Central memory CD8-positive, alpha-beta T cell (primary cell): Measurements from ENCODE around the gene SERF1A.
"Not testable (repeated sequence)": the region's sequence is repeated elsewhere in the genome, so short reads cannot be mapped to it uniquely, and the experiment has no call there.

Experiments used
- ATAC-seq: fragments of 150-1000 bp; cut with Tn5 transposase; replicated peaks from 2 replicates; pipeline ENCODE4 v1.10.0; 2022; ENCODE audit warnings: mild to moderate bottlenecking, moderate FRiP score, moderate number of reproducible peaks; ENCODE audit not compliant: poor library complexity, severe bottlenecking; ENCODE audit errors: extremely low read depth
- DNase-seq, 2 donors: peaks; one replicate each; pipeline ENCODE4 v3.0.0; 2021; ENCODE audit warnings: low spot score in 2 of 2
- H3K27ac Mint-ChIP-seq: one replicate; pipeline ENCODE4 v1.8.0; 2022; ENCODE audit warnings: low read depth, mild to moderate bottlenecking, moderate library complexity, mixed read lengths
- H3K27me3 Mint-ChIP-seq: one replicate; pipeline ENCODE4 v1.8.0; 2022; ENCODE audit warnings: mixed read lengths
- H3K36me3 Mint-ChIP-seq: one replicate; pipeline ENCODE4 v1.8.0; 2022; ENCODE audit warnings: mild to moderate bottlenecking, moderate library complexity, mixed read lengths; ENCODE audit not compliant: insufficient read depth
- H3K4me1 Mint-ChIP-seq: one replicate; pipeline ENCODE4 v1.8.0; 2022; ENCODE audit warnings: mixed read lengths
- H3K4me3 Mint-ChIP-seq: one replicate; pipeline ENCODE4 v1.8.0; 2022; ENCODE audit warnings: mild to moderate bottlenecking, moderate library complexity, mixed read lengths
- H3K9me3 Mint-ChIP-seq: one replicate; pipeline ENCODE4 v1.8.0; 2022; ENCODE audit warnings: mixed read lengths

Gene SERF1A

DNA sequence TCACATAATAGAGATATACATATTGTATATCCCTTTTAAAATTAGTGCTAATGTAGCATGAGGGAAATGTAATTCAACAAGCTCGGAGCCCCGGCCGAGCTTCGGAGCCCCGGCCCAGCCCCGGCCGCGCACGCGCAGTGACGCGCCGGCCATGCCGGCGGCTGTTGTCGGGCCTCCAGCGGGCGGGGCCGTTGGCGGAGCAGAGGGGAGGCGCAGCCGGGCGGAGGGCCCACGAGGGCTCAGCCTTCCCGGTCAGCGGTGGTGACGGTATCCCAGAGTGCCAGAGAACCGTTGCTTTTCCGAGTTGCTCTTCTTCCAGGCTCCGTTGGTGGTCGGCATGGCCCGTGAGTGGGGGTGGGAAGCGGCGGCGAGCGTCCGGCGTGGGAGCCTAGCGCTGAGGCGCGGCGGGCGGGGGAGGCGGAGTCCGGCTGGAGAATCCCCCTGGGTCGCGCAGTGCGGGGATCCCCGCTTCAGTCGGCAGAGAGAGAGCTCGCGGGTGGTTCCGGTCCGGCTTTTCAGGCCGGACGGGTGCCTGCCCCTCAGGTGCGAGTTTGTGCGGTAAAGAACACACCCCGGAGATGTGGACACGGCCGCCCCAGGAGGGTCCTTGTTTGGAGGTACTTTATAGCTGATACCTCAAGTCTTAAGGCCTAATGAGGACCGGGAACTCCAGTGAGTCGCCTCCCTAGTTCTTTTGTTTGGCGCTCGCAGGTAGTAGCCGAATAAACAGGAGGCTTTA is at the start of gene SERF1A:
Gene SERF1A (plus strand): TSS at position 137 of the 739 bp plus-strand sequence. CDS start 201 bp downstream, at position 338.
- not testable (repeated sequence) for H3K27ac Mint-ChIP-seq, H3K4me3 Mint-ChIP-seq, H3K4me1 Mint-ChIP-seq, H3K9me3 Mint-ChIP-seq, H3K36me3 Mint-ChIP-seq, DNase-seq, H3K27me3 Mint-ChIP-seq
- ATAC-seq, result peak; percentile 83

DNA sequence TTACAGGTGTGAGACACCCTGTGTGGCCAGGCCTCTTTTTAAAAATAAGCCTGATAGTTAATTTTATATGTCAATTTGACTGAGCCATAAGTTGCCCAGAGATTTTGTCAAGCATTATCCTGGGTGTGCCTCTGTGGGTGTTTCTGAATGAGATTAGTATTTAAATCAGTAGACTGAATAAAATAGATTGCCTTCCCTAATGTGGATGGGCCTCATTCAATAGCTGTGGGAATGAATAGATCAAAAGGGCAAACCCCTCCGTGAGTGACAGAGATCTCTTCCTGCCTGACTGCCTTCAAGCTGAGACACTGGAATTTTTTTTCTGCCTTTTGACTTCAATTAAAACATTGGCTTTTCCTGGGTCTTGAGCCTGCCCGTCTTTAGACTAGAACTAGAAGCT is 33.7 kb upstream of the SERF1A start:
- not testable (repeated sequence) for DNase-seq, H3K9me3 Mint-ChIP-seq, H3K4me3 Mint-ChIP-seq, H3K36me3 Mint-ChIP-seq, ATAC-seq, H3K27ac Mint-ChIP-seq, H3K4me1 Mint-ChIP-seq, H3K27me3 Mint-ChIP-seq

- not testable (repeated sequence) for H3K27me3 Mint-ChIP-seq, H3K27ac Mint-ChIP-seq, H3K4me3 Mint-ChIP-seq, H3K9me3 Mint-ChIP-seq, H3K4me1 Mint-ChIP-seq, ATAC-seq, H3K36me3 Mint-ChIP-seq, DNase-seq
Measured at GRCh38 chr5:70870626-70871025, 29.8 kb upstream of the SERF1A start.

GRCh38 chr5:70896076-70896475 is 4.4 kb upstream of the SERF1A start:
- not testable (repeated sequence) for H3K27ac Mint-ChIP-seq, H3K36me3 Mint-ChIP-seq

GRCh38 chr5:70901272-70901571 is 753 bp downstream of the SERF1A start:
- H3K9me3 Mint-ChIP-seq, DNase-seq, H3K27ac Mint-ChIP-seq, H3K27me3 Mint-ChIP-seq, H3K4me1 Mint-ChIP-seq, H3K4me3 Mint-ChIP-seq, H3K36me3 Mint-ChIP-seq: not testable (repeated sequence)
- ATAC-seq, result peak; percentile 54

More at GRCh38 chr5:70896076-70896475, 4.4 kb upstream of the SERF1A start:
- H3K4me3 Mint-ChIP-seq, ATAC-seq, H3K9me3 Mint-ChIP-seq, H3K4me1 Mint-ChIP-seq, H3K27me3 Mint-ChIP-seq, DNase-seq: not testable (repeated sequence)

DNA sequence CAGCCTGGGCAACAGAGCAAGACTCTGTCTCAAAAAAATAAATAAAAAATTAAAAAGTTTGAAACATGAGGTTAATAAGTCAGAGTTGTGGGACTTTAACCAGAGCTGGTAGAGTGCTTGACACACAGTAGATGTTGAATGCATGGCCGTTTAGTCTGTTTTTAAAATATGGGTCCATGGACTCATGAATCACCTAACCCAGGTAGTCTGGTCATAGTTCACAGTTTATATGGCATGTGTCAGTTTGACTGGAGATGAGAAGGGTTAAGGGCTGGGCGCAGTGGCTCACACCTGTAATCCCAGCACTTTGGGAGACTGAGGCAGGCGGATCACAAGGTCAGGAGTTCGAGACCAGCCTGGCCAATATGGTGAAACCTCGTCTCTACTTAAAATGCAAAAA is 6.2 kb downstream of the SERF1A start:
- not testable (repeated sequence) for H3K4me3 Mint-ChIP-seq, ATAC-seq, H3K27ac Mint-ChIP-seq, DNase-seq, H3K36me3 Mint-ChIP-seq, H3K9me3 Mint-ChIP-seq, H3K4me1 Mint-ChIP-seq, H3K27me3 Mint-ChIP-seq

GRCh38 chr5:70916829-70917228 is 16.4 kb downstream of the SERF1A start:
- H3K36me3 Mint-ChIP-seq, H3K4me3 Mint-ChIP-seq, H3K27ac Mint-ChIP-seq: not testable (repeated sequence)

GRCh38 chr5:70925211-70925562 is 24.7 kb downstream of the SERF1A start:
- not testable (repeated sequence) for H3K27ac Mint-ChIP-seq

More at GRCh38 chr5:70916829-70917228, 16.4 kb downstream of the SERF1A start:
- not testable (repeated sequence) for H3K4me1 Mint-ChIP-seq, H3K27me3 Mint-ChIP-seq, DNase-seq, ATAC-seq, H3K9me3 Mint-ChIP-seq

GRCh38 chr5:70931709-70932368 is 31.4 kb downstream of the SERF1A start:
- not testable (repeated sequence) for H3K36me3 Mint-ChIP-seq, H3K9me3 Mint-ChIP-seq, H3K27ac Mint-ChIP-seq, ATAC-seq, H3K4me3 Mint-ChIP-seq, H3K4me1 Mint-ChIP-seq, H3K27me3 Mint-ChIP-seq, DNase-seq

More at GRCh38 chr5:70925211-70925562, 24.7 kb downstream of the SERF1A start:
- not testable (repeated sequence) for H3K4me3 Mint-ChIP-seq, H3K4me1 Mint-ChIP-seq, H3K27me3 Mint-ChIP-seq, DNase-seq, H3K9me3 Mint-ChIP-seq, H3K36me3 Mint-ChIP-seq
- peak; percentile 58 for ATAC-seq

GRCh38 chr5:70932560-70932959 is 32.1 kb downstream of the SERF1A start:
- not testable (repeated sequence) for H3K27me3 Mint-ChIP-seq, H3K4me1 Mint-ChIP-seq, H3K36me3 Mint-ChIP-seq, ATAC-seq, H3K27ac Mint-ChIP-seq, DNase-seq, H3K9me3 Mint-ChIP-seq, H3K4me3 Mint-ChIP-seq

- not testable (repeated sequence) for H3K36me3 Mint-ChIP-seq, H3K27me3 Mint-ChIP-seq, ATAC-seq, H3K4me3 Mint-ChIP-seq, H3K4me1 Mint-ChIP-seq, H3K9me3 Mint-ChIP-seq, H3K27ac Mint-ChIP-seq, DNase-seq
Measured at GRCh38 chr5:70953068-70953467, 52.6 kb downstream of the SERF1A start.
